ENCODE results near the gene NEO1. TPM values are rescaled to one million over a fixed set of nuclear protein-coding genes. Genes with fewer than 3 reads are reported as not detected.

Gene NEO1
- total RNA-seq, 2 donors from 2014 or later: 51.4 to 72.3 TPM

GRCh38 chr15:73340502-73341192 is 288.4 kb downstream of the NEO1 start:
- no peaks in the 10 kb centered on the region for H3K36me3 ChIP-seq
- no peak for TF ChIP-seq CTCF (IDR thresholded peaks at IDR 0.05)
- no peaks in the 10 kb centered on the region for H3K9me3 ChIP-seq
- ATAC-seq (ENCODE audit: insufficient number of reproducible peaks, low FRiP score, low read depth) (no peak), DNase-seq (ENCODE audit: low spot score) (no peak)
- H3K4me3 ChIP-seq: no peak overlapping the region
- H3K27me3 ChIP-seq (replicated peaks; ENCODE audit: insufficient read depth): no peaks in the 10 kb centered on the region
- no peak overlapping the region for H3K27ac ChIP-seq
- H3K4me1 ChIP-seq (ENCODE audit: control insufficient read depth in 1 of 2, low read depth in 2 of 2): no peaks in the 10 kb centered on the region

GRCh38 chr15:73341886-73342600 is 289.8 kb downstream of the NEO1 start:
- Histone ChIP-seq H3K4me1 (ENCODE audit: control insufficient read depth in 1 of 2, low read depth in 2 of 2) (no peaks in the 10 kb centered on the region), H3K27me3 (replicated peaks; ENCODE audit: insufficient read depth) (no peaks in the 10 kb centered on the region), H3K27ac (no peak overlapping the region), H3K9me3 (no peaks in the 10 kb centered on the region), H3K4me3 (no peak overlapping the region), H3K36me3 (no peaks in the 10 kb centered on the region)
- TF ChIP-seq CTCF (IDR thresholded peaks at IDR 0.05): no peak
- ATAC-seq (ENCODE audit: insufficient number of reproducible peaks, low FRiP score, low read depth) (no peak), DNase-seq (ENCODE audit: low spot score) (no peak)

- Histone ChIP-seq H3K4me3 (no peak overlapping the region), H3K27ac (no peak overlapping the region), H3K27me3 (replicated peaks; ENCODE audit: insufficient read depth) (no peaks in the 10 kb centered on the region), H3K36me3 (no peaks in the 10 kb centered on the region), H3K9me3 (no peaks in the 10 kb centered on the region), H3K4me1 (ENCODE audit: control insufficient read depth in 1 of 2, low read depth in 2 of 2) (no peaks in the 10 kb centered on the region)
- no peak for TF ChIP-seq CTCF (IDR thresholded peaks at IDR 0.05)
- DNase-seq (ENCODE audit: low spot score): no peak
- ATAC-seq (ENCODE audit: insufficient number of reproducible peaks, low FRiP score, low read depth): no peak
Measured at GRCh38 chr15:73344056-73344455, 291.8 kb downstream of the NEO1 start.

- ATAC-seq (ENCODE audit: insufficient number of reproducible peaks, low FRiP score, low read depth): no peak
- Histone ChIP-seq H3K4me1 (ENCODE audit: control insufficient read depth in 1 of 2, low read depth in 2 of 2) (no peaks in the 10 kb centered on the region), H3K9me3 (no peaks in the 10 kb centered on the region), H3K4me3 (no peak overlapping the region), H3K27me3 (replicated peaks; ENCODE audit: insufficient read depth) (no peaks in the 10 kb centered on the region), H3K27ac (no peak overlapping the region), H3K36me3 (no peaks in the 10 kb centered on the region)
- no peak for DNase-seq (ENCODE audit: low spot score)
- TF ChIP-seq CTCF (IDR thresholded peaks at IDR 0.05): no peak
Measured at GRCh38 chr15:73345658-73346057, 293.4 kb downstream of the NEO1 start.

- Histone ChIP-seq H3K9me3 (no peaks in the 10 kb centered on the region), H3K27me3 (replicated peaks; ENCODE audit: insufficient read depth) (no peaks in the 10 kb centered on the region), H3K4me1 (ENCODE audit: control insufficient read depth in 1 of 2, low read depth in 2 of 2) (no peaks in the 10 kb centered on the region), H3K27ac (no peak overlapping the region), H3K4me3 (no peak overlapping the region), H3K36me3 (no peaks in the 10 kb centered on the region)
- ATAC-seq (ENCODE audit: insufficient number of reproducible peaks, low FRiP score, low read depth) (no peak), DNase-seq (ENCODE audit: low spot score) (no peak)
- no peak for TF ChIP-seq CTCF (IDR thresholded peaks at IDR 0.05)
Measured at GRCh38 chr15:73346735-73347312, 294.6 kb downstream of the NEO1 start.

Measured in thoracic aorta (tissue), 2 donors.